Activated effector memory CD4-positive, alpha-beta T cell treated with anti-CD3 and anti-CD28 coated beads, Interleukin-2, amount 50 U/mL, for 16 hours (primary cell): Measurements from ENCODE around the gene BFSP2.

Experiments used
- DNase-seq: peaks from one replicate; pipeline ENCODE4 v3.0.0-alpha.2; 2020

BFSP2 gene

DNA sequence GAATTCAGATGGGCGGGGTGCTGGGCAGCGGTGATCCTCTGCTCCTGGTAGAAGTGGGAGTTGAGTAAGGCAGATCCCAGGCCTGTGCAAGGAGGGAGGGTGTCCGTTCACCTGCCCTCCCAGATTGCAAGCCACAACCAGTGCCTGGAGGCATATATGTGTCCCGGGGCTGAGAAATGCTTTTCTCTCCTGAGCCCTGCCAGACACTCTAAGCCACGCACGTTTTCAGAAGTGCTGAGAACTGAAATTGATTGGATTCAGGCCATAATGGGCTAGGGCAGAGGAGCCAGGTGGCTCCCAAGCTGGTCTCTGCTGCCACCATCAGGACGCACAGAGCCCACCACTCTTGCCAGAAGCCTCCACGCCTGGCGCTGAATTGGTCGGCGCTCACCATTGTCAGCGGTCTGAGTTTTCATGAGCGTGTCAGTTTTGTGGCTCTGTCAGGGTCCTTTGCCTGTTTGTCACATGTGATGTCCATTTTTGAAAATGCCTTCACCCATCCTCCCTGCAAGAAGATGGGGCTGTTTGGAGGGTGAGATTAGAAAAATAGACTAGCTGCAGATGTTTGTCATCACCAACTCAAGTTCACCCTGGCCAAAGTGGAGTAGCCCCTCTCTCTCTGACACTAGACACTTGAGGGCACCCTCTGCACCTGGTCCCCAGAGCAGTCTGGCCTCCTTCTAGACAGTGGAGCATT, 15.4 kb upstream of the BFSP2 start:
- DNase-seq: no peak

GRCh38 chr3:133386876-133387275, 13.0 kb upstream of the BFSP2 start:
- DNase-seq: no peak

DNA sequence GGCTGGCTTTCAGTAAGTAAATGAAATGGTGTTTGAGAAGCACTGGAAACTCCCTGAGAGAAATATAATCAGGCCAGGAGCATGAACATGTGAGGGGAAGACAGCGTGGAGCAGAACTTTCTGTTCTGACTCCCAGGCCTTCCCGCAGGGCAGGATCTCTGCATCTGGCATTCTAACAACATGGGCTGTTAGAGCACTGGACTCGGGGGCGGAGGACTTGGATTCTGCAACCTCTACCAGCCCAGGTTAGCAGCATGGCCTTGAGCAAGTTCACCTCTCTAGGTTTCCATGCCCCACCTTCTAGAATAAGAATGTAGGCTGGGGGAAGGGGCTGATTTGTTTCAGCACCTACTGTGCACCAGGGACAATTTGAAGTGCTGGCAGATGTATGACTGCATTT, 12.5 kb upstream of the BFSP2 start:
- no peak for DNase-seq

GRCh38 chr3:133388696-133389395, 11.0 kb upstream of the BFSP2 start:
- no peak for DNase-seq

GRCh38 chr3:133390715-133391114, 9.1 kb upstream of the BFSP2 start:
- DNase-seq: no peak

DNA sequence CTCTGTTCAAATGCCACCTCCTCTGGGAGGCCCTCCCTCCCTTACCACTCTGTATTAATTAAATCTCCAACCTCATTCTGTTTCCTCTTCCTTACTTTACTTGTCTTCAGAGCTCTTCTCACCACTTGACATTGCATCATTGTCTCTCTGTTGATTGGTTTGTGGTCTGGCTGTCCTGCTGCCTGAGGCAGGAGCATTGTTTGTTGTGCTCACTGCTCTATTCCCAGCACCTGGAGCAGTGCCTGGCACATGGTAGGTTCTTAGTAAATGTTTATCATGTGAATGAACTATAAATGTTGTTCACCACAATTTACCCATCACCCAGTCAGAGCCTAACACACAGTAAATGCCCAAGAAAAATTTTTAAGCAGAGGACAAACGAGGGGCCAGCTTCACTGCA, 6.7 kb upstream of the BFSP2 start:
- no peak for DNase-seq

DNA sequence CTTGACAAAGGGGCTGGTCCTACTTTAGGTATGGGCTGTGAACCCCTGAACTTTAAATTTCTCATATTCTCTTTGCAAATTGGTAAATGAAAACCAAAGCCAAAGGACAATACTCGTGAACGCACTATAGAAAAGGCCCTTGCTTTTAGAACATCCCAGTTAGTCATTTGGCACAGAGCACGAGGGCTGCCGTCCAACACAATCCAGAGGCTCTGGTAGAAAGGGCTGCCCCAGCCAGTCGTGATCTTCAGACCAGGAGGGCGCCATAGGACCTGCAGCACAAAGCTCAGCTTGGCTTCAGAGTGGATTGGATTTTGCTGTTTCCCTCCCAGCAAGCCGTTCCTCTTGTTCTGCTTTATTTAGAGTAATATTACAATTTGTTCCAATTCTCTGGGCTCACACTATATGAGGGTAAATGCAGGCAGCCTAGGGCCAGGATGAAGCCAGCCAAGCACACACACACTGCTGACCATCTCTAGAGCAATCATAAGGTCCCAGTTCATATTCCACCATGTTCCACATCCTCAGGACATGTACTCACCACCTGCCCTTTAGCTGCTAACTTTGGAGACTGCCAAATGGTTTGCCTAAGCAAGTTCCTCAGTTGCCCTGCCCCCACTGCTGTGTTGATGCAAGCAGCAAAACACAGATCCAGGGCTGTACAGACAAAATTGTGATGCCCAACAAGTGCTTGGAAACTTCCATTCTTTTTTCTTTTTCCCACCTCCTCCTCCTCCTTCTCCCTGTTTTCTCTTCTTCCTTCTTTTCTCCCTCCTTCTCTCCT, 6.0 kb upstream of the BFSP2 start:
- no peak for DNase-seq

GRCh38 chr3:133394561-133395311, 5.1 kb upstream of the BFSP2 start:
- no peak for DNase-seq

- DNase-seq: no peak
Observed at GRCh38 chr3:133396906-133397305, 3.0 kb upstream of the BFSP2 start.

DNA sequence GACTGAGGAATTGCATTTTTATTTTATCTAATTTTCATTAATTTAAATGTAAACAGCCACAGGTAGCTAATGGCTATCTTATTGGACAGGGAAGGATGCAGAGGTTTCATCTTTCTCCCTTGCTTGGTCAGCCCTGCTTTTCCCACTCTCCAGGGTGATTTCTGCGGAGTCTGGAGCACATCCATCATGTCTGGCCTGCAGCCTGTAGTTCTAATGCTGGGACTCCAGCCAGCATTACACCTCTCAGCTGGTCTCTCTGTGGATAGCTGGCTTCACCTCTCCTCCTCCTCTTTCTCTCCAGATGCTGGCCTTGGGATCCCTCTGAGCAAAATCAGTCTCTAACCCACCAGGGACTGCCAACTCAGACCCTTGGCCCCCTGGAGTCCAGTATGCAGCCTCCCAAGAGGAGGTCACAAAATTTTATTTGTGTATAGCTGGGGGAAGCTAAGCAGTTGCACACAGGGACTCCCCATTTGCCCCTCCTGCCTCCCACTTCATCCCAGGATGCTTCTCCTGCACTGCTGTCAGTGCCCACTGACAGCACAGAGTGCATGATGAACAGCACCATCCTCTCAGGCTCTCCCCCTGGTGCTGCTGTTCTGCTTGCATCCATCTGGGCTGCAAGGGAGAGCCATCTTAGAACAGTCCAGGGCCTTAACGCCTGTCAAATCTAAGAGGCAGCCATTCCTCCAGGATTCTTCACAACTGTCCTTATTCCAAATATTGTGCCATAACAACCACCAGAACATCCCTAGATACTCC, 1.7 kb downstream of the BFSP2 start:
- no peak for DNase-seq

- no peak for DNase-seq
Observed at GRCh38 chr3:133404920-133405319, 5.1 kb downstream of the BFSP2 start.

- DNase-seq: no peak
Observed at GRCh38 chr3:133408366-133408765, 8.5 kb downstream of the BFSP2 start.

DNA sequence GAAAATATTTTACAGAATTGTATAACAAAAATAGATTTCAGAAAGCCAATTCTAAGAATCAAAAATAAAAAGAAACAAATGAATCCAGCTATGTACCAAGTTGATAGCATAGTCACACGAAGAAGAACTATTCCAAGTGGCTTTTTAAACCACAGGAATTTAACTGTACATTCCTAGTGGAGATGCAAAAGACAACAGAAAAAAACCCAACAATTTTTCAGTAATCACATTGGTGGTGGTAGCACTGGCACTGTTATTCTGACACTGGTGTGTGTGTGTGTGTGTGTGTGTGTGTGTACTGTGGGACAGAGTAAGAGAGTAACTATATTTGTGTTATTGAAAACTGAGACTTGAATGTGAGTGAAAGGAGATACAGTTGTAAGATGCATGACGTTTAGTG, 9.1 kb downstream of the BFSP2 start:
- no peak for DNase-seq

- DNase-seq: no peak
Observed at GRCh38 chr3:133410191-133410892, 10.5 kb downstream of the BFSP2 start.

DNA sequence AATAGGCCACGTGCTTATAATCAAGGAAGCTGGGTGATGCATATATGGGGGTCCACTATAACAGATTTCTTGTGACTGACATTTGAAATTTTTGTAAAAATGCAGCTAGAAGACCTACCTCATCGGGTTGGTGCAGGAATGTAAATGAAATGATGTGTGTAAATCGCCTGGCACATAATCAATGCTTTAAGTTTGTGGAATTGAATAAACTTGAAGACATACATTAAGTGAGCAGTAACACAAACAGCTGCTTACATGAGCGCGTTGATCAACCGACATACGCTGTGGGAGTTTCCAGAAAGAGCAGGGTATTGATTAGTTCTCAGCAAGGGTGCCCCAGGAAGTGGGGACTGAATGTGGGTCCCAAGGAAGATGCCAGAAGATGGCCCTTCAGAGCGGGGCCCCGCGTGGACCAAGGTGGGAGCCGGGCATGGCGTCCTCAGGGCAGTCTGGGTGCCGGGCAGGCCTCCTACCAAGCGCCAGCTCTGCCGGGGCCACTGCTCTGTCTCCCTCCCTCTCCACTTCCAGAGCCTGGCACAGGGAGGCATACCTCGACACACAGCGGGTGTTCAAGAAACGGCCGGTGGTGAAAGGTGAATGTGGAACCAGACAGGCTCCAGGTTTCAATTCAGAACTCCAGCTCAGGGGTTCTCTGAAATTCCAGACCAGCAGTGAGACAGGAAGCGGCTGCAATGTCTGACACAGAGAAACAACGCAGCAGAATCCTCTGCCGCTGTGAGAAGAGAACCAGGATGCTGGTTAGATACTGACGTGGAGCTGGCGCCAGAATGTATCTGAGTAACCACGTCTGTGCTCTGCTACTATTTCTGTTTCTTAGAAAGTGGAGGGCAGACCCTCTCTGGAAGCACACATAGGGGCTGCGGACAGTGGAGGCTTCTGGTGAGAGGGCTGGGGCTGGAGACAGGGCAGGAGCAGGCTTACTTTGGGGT, 12.6 kb downstream of the BFSP2 start:
- DNase-seq: no peak

DNA sequence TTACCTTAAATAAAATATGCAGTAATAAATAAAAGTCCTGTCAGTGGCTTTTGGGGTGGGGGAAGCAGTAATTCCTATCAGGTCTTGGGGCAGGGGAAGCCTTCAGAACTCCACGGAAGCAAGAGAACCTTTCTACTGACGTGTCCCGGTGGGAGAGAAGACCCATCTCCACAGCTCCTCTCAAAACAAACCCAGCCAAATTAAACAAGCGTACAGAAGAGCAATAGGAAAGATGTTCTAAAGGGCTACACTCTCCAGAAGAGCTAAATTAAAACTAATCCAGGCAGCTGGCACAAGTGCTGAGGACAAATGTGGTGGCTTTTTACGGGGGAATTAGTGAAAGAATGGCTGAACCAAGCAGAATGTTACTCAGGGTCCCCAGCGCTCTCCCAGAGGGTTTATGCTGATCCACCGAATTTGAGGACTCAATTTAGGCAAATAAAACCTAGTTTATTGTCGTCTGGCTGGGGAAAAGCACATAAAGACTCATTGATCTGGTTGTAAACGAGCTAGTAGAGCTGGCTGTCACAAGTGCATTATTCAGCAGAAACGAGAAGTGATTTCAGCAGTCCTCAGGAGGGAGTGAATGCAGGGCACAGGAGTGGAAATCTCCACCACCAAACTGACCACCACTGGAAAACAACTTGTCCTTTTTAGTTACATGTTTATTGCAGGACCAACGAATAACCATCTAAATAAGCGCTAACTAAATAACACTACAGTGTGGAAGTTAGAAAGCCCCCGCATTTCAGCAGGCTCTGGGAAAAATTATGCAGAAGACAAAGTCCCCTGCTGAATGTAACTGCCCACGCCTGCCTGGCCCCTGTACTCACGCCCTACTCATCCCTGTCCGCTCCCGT, 13.5 kb downstream of the BFSP2 start:
- DNase-seq: no peak

DNA sequence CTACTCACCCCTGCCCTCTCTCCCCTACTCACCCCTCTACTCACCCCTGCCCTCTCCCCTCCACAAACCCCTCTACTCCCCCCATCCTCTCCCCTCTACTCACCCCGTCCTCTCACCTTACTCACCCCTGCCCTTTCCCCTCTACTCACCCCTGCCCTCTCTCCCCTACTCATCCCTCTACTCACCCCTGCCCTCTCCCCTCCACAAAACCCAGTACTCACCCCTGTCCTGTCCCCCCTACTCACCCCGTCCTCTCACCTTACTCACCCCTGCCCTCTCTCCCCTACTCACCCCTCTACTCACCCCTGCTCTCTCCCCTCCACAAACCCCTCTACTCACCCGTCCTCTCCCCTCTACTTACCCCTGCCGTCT, 14.2 kb downstream of the BFSP2 start:
- no peak for DNase-seq

- DNase-seq: no peak
Observed at GRCh38 chr3:133418361-133418760, 18.5 kb downstream of the BFSP2 start.

- DNase-seq: no peak
Observed at GRCh38 chr3:133419151-133419909, 19.5 kb downstream of the BFSP2 start.
